K562 (cell line): ENCODE results near the gene DRG1.

Experiments used
- CC2D1A ChIP-seq: fragments of 450-650 bp; IDR thresholded peaks from 2 replicates; pipeline ENCODE4 v1.6.1; 2017; ENCODE audit warnings: mild to moderate bottlenecking
- NR1H2 ChIP-seq: sonication (generic); formaldehyde crosslinking; IDR thresholded peaks from 2 replicates; pipeline ENCODE4 v1.4.0; 2020; ENCODE audit warnings: mild to moderate bottlenecking, missing genetic modification reagents
- POLR2A ChIP-seq: fragments of 450-650 bp; conservative IDR thresholded peaks from 2 replicates; pipeline ENCODE4 v1.6.1; 2016
- RFX5 ChIP-seq: IDR thresholded peaks from 2 replicates; pipeline ENCODE4 v1.6.1; 2011; ENCODE audit warnings: low read depth, mild to moderate bottlenecking, improper control_type of control experiment, low read length
- ZC3H4 ChIP-seq: sonication (generic); formaldehyde crosslinking; IDR thresholded peaks from 2 replicates; pipeline ENCODE4 v1.9.0; 2021; ENCODE audit warnings: missing genetic modification reagents, borderline replicate concordance

DNA sequence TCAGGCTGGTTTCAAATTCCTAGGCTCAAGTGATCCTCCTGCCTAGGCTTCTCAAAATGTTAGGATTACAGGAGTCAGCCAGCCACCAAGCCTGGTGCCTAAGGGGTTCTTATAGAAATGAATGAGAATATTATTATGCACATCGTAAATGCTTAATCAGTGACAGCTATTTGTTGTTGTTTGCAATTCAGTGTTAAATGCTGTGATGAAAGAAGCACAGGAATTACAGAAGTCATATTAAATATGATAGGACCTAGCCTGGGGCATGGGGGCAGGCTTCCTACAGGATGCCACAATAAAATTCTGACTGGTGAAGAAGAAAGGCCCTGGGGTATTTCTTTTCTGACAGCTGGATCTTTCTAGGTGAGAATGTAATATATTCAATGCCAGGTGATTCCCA is 39.4 kb upstream of the DRG1 start:
- TF ChIP-seq NR1H2 (CRISPR knock-in tag) (no peak), RFX5 (no peak), POLR2A (no peak), CC2D1A (no peak), ZC3H4 (CRISPR knock-in tag) (no peak)
